A549 treated with CORT108297 at 1 μM for 4 hours (cell line): ENCODE data around the gene USP51. TPM values are rescaled to one million over a fixed set of nuclear protein-coding genes. Genes with fewer than 3 reads are reported as not detected.

ENCODE experiments used
- total RNA-seq: library from RNA; stranded (reverse); fragments of 200-300 nt; extraction: Qiagen RNA extraction; gene quantifications from 5 replicates; pipeline ENCODE4 v1.2.3, GENCODE V29; 2022

Gene USP51
- total RNA-seq = 0.34 to 0.57 TPM (median 0.48 TPM) in 5 replicates

DNA sequence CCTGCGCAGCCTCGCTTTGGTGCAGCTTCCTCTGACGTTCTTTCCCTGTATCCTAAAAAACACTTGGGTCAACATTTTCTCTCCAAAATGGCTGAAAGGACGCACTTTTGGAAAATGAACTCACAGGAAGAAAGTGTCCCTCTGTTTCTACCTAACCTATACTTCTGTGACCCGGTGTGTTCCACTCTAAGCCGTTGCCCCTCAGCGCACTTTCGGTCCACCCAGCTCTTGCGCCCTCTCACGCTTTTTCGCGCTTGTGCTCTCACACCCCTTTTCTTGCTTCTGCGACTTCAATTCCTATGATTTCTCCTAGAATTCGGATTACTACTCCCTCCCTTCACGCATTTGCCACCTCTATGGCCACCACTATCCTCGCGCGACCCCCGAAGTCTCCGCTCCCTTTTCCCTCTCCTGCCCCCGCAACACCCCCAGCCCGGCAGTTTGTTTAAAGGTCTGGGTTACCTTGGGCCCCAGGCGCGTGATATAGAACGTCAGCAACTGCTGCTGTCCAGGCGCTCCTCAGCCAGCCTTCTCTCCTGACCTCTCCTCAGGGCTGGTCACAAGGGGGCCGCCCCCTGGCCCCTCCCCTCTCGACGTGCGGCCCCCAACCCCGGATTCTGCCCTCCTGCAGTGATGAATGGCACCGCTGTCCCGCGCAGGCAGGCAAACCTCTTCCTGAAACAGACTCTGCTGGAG is at the start of gene USP51:
USP51 (minus strand) TSS at position 535 of the 696 bp plus-strand sequence. CDS start 909 bp downstream, outside the sequence.

DNA sequence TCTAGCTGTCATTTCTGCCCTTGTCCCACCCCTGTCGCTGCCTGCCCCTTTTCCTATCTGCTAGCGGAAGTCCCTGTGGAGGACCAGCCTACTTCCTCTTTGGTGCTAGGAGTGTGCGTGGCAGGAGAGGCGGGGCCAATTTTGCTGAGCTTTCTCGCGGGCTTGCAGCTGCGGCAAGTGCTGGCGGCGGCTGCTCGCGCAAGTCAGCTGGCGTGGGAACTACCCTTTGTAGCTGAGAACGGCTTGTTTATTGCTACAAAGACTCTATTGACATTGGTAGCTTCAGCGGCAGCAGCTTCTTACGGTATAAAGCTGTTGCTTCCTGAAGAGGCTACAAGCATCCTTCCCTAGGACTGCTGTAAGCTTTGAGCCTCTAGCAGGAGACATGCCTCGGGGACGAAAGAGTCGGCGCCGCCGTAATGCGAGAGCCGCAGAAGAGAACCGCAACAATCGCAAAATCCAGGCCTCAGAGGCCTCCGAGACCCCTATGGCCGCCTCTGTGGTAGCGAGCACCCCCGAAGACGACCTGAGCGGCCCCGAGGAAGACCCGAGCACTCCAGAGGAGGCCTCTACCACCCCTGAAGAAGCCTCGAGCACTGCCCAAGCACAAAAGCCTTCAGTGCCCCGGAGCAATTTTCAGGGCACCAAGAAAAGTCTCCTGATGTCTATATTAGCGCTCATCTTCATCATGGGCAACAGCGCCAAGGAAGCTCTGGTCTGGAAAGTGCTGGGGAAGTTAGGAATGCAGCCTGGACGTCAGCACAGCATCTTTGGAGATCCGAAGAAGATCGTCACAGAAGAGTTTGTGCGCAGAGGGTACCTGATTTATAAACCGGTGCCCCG is 37.4 kb downstream of the USP51 start, which contains the start of gene MAGEH1:
MAGEH1 (plus strand) TSS at position 138 of the 843 bp plus-strand sequence; CDS start at position 386, 248 bp downstream.

Other genes starting within 250 kb of the USP51 start
- gene PAGE3, start 224.9 kb downstream of the USP51 start, total RNA-seq = not detected in 5 replicates
- gene MAGEH1, start 37.7 kb downstream of the USP51 start, total RNA-seq = 6.9 to 7.5 TPM (median 6.9 TPM) in 5 replicates
- gene FOXR2, start 133.6 kb upstream of the USP51 start, total RNA-seq = not detected in 5 replicates
- gene RRAGB, start 227.9 kb upstream of the USP51 start, total RNA-seq = 11.2 to 15.5 TPM (median 13.2 TPM) in 5 replicates